Suprapubic skin (tissue), 4 donors: Measurements from ENCODE around the gene HDLBP. TPM values are rescaled to one million over a fixed set of nuclear protein-coding genes. Genes with fewer than 3 reads are reported as not detected.

Experiments
- DNase-seq, 2 donors: peaks; one replicate each; pipeline ENCODE4 v3.0.0-alpha.2; 2019; ENCODE audit warnings: low spot score in 2 of 2
- H3K27ac ChIP-seq: fragments of 200-600 bp; sonication (generic); one replicate; pipeline ENCODE4 v1.5.1; 2019
- H3K27me3 ChIP-seq: fragments of 200-600 bp; sonication (generic); one replicate; pipeline ENCODE4 v1.5.1; 2019
- H3K36me3 ChIP-seq: fragments of 200-600 bp; sonication (generic); one replicate; pipeline ENCODE4 v1.5.1; 2019
- H3K4me1 ChIP-seq: fragments of 200-600 bp; sonication (generic); one replicate; pipeline ENCODE4 v1.5.1; 2019
- H3K4me3 ChIP-seq: fragments of 200-600 bp; sonication (generic); one replicate; pipeline ENCODE4 v1.5.1; 2019; ENCODE audit warnings: mild to moderate bottlenecking
- H3K9me3 ChIP-seq: fragments of 200-600 bp; sonication (generic); one replicate; pipeline ENCODE4 v1.5.1; 2019
- CTCF ChIP-seq, 2 donors: fragments of 200-600 bp in 1 of 2; fragments of 450-650 bp in 1 of 2; sonication (generic) in 1 of 2; IDR thresholded peaks; one replicate each; pipeline ENCODE4 v1.5.1; 2016 to 2019; ENCODE audit warnings: antibody characterized with exemption in 2 of 2, mild to moderate bottlenecking in 1 of 2, moderate library complexity in 1 of 2
- EP300 ChIP-seq: sonication (generic); formaldehyde crosslinking; IDR thresholded peaks from one replicate; pipeline ENCODE4 v1.6.1; 2017; ENCODE audit warnings: antibody characterized with exemption
- POLR2A ChIP-seq, 2 donors: fragments of 450-650 bp; IDR thresholded peaks; one replicate each; pipeline ENCODE4 v1.6.1; 2017; ENCODE audit warnings: antibody characterized with exemption in 2 of 2, mild to moderate bottlenecking in 2 of 2, moderate library complexity in 2 of 2
- POLR2AphosphoS5 ChIP-seq, 3 donors: sonication (generic); formaldehyde crosslinking; IDR thresholded peaks; one replicate each; pipeline ENCODE4 v1.6.1; 2017; ENCODE audit warnings: antibody characterized with exemption in 3 of 3
- WGBS: methylation state at CpG from one replicate; pipeline ENCODE4 v1.1.5; 2018; 5-methylcytosine and 5-hydroxymethylcytosine counted together
- total RNA-seq, 4 donors: library from RNA; depleted of rRNA; stranded (reverse); fragments of >200 nt; gene quantifications; one replicate each; pipeline ENCODE4 v1.1.0, GENCODE V29; 2016

HDLBP gene
- total RNA-seq, 4 donors from 2014 or later, result 263 to 400 (median 287) TPM

- H3K4me3 ChIP-seq, result no peak overlapping the region
- 85% methylated on average over 2 of the region's 3 CpGs for WGBS
- no peak for DNase-seq
- peaks cover 4% of the 10 kb centered on the region for H3K27me3 ChIP-seq
- H3K4me1 ChIP-seq, result no peaks in the 10 kb centered on the region
- no peak overlapping the region for H3K27ac ChIP-seq
- peaks cover 33% of the 10 kb centered on the region for H3K36me3 ChIP-seq
- TF ChIP-seq POLR2A (IDR thresholded peaks at IDR 0.05), result no peak
- TF ChIP-seq CTCF (IDR thresholded peaks at IDR 0.05), result no peak
- TF ChIP-seq POLR2AphosphoS5 (IDR thresholded peaks at IDR 0.05), result no peak
- TF ChIP-seq EP300, result no peak
- H3K9me3 ChIP-seq, result no peaks in the 10 kb centered on the region
Measured at GRCh38 chr2:241182126-241182525, 133.3 kb downstream of the HDLBP start.

- DNase-seq, result no peak
- Histone ChIP-seq H3K36me3 (peaks cover 46% of the 10 kb centered on the region), H3K9me3 (no peaks in the 10 kb centered on the region), H3K27me3 (no peaks in the 10 kb centered on the region), H3K27ac (no peak overlapping the region), H3K4me1 (no peaks in the 10 kb centered on the region), H3K4me3 (no peak overlapping the region)
- no peak for TF ChIP-seq POLR2A (IDR thresholded peaks at IDR 0.05)
- no peak for TF ChIP-seq POLR2AphosphoS5 (IDR thresholded peaks at IDR 0.05)
- TF ChIP-seq EP300, result no peak
- 93% methylated on average over 9 of the region's 12 CpGs for WGBS
Measured at GRCh38 chr2:241180495-241180894, 135.0 kb downstream of the HDLBP start.

GRCh38 chr2:241179899-241180298 lies 135.6 kb downstream of the HDLBP start:
- no peak overlapping the region for H3K4me3 ChIP-seq
- 68% methylated on average over 4 of the region's 4 CpGs for WGBS
- no peak for DNase-seq
- H3K4me1 ChIP-seq, result no peaks in the 10 kb centered on the region
- TF ChIP-seq CTCF (IDR thresholded peaks at IDR 0.05) (no peak), POLR2AphosphoS5 (IDR thresholded peaks at IDR 0.05) (no peak), POLR2A (IDR thresholded peaks at IDR 0.05) (no peak)
- H3K9me3 ChIP-seq, result no peaks in the 10 kb centered on the region
- H3K36me3 ChIP-seq, result peaks cover 51% of the 10 kb centered on the region
- H3K27me3 ChIP-seq, result no peaks in the 10 kb centered on the region
- no peak overlapping the region for H3K27ac ChIP-seq

- 74% methylated on average over 4 of the region's 4 CpGs for WGBS
- TF ChIP-seq EP300 (no peak), POLR2AphosphoS5 (IDR thresholded peaks at IDR 0.05) (no peak), CTCF (IDR thresholded peaks at IDR 0.05) (no peak), POLR2A (IDR thresholded peaks at IDR 0.05) (no peak)
- H3K36me3 ChIP-seq, result peaks cover 59% of the 10 kb centered on the region
- no peaks in the 10 kb centered on the region for H3K27me3 ChIP-seq
- DNase-seq, result no peak
- H3K9me3 ChIP-seq, result no peaks in the 10 kb centered on the region
- no peak overlapping the region for H3K4me3 ChIP-seq
- no peak overlapping the region for H3K27ac ChIP-seq
- no peaks in the 10 kb centered on the region for H3K4me1 ChIP-seq
Measured at GRCh38 chr2:241178961-241179360, 136.5 kb downstream of the HDLBP start.

GRCh38 chr2:241177526-241178334 lies 137.7 kb downstream of the HDLBP start:
- WGBS, result 93% methylated on average over 10 of the region's 12 CpGs
- Histone ChIP-seq H3K36me3 (peaks cover 49% of the 10 kb centered on the region), H3K9me3 (no peaks in the 10 kb centered on the region)

More at GRCh38 chr2:241177526-241178334, 137.7 kb downstream of the HDLBP start:
- peaks cover 5% of the 10 kb centered on the region for H3K4me1 ChIP-seq
- no peak for DNase-seq
- no peak overlapping the region for H3K4me3 ChIP-seq
- H3K27me3 ChIP-seq, result no peaks in the 10 kb centered on the region
- TF ChIP-seq EP300 (no peak), POLR2A (IDR thresholded peaks at IDR 0.05) (no peak), CTCF (IDR thresholded peaks at IDR 0.05) (no peak)
- H3K27ac ChIP-seq, result no peak overlapping the region

Other genes starting within 250 kb of the HDLBP start
- 10 to 100 TPM; 30.0 to 81.8 (median 52.4) TPM for gene MTERF4, start 213.4 kb downstream of the HDLBP start, total RNA-seq
- gene PASK, start 166.2 kb downstream of the HDLBP start, total RNA-seq, result 10 to 100 TPM in 3 of 4 donors, 1 to 10 TPM in 1; 9.8 to 19.7 (median 14.6) TPM
- 100 to 1,000 TPM in 1 of 4 donors, 10 to 100 TPM in 3; 37.8 to 104 (median 44.4) TPM for gene PPP1R7, start 165.2 kb downstream of the HDLBP start, total RNA-seq
- gene ANO7, start 127.0 kb downstream of the HDLBP start, total RNA-seq, result 1 to 10 TPM; 1.1 to 1.4 (median 1.2) TPM
- 100 to 1,000 TPM; 126 to 233 (median 165) TPM for gene SEPTIN2, start 253 bp upstream of the HDLBP start, total RNA-seq
- 100 to 1,000 TPM in 2 of 4 donors, 10 to 100 TPM in 2; 70.0 to 185 (median 95.5) TPM for gene FARP2, start 40.6 kb upstream of the HDLBP start, total RNA-seq
- 100 to 1,000 TPM; 131 to 232 (median 147) TPM for gene STK25, start 192.9 kb upstream of the HDLBP start, total RNA-seq
- gene BOK, start 243.1 kb upstream of the HDLBP start, total RNA-seq, result 10 to 100 TPM; 32.4 to 61.6 (median 60.5) TPM